Brain microvascular endothelial cell (primary cell): ENCODE measurements around the gene MEX3B.
"Not testable (repeated sequence)": the region's sequence is repeated elsewhere in the genome, so short reads cannot be mapped to it uniquely, and the experiment has no call there.

ENCODE experiments used
- DNase-seq: peaks from one replicate; pipeline ENCODE4 v3.0.0-alpha.2; 2020
- H3K27ac ChIP-seq: fragments of 250-450 bp; sonication (Bioruptor Pico); 2 replicates; pipeline ENCODE4 v1.5.1; 2020; ENCODE audit warnings: mild to moderate bottlenecking, moderate library complexity
- H3K27me3 ChIP-seq: fragments of 250-450 bp; sonication (Bioruptor Pico); replicated peaks from 2 replicates; pipeline ENCODE4 v1.5.1; 2020; ENCODE audit warnings: mild to moderate bottlenecking
- H3K36me3 ChIP-seq: fragments of 250-450 bp; sonication (Bioruptor Pico); replicated peaks from 2 replicates; pipeline ENCODE4 v1.5.1; 2020; ENCODE audit warnings: mild to moderate bottlenecking
- H3K4me3 ChIP-seq: 2 replicates; pipeline ENCODE4 v1.5.1; 2011; ENCODE audit warnings: low read depth, mild to moderate bottlenecking, control low read depth, low read length, moderate library complexity
- in situ Hi-C: cut with HindIII; loops from 2 replicates; pipeline ENCODE4 v1.10.0; 2017; ENCODE audit warnings: low sequenced_read_pairs, low pct_ligation_motif_present
- TF ChIP-seq, protein P1 (sequence below): IDR thresholded peaks from 2 replicates; pipeline ENCODE4 v1.5.1; 2011; ENCODE audit warnings: low read depth, mild to moderate bottlenecking, moderate library complexity, low read length, control low read depth, inconsistent platforms; ENCODE audit errors: missing control alignments

MEX3B gene

DNA sequence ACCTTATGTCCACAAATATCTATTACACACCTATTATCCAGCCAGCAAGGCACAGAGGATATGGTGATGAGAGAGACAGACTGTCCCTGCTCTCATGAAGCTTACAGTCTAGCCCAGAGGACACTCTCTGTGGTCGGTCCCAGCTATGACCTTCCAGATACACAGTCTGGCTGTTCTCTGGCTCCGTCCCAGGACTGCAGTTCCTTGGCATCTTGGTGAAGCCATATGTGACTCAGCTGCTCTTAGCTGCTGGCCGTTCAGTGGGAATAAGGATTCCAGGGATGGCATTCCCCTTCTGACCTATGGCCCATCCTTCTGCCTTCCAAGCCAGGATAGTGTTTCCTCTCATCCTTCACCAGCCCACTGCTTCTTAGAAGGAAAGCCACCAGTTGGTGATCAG is 30.8 kb downstream of the MEX3B start:
- Histone ChIP-seq H3K27ac (no peak overlapping the region), H3K4me3 (no peak overlapping the region), H3K27me3 (no peaks in the 10 kb centered on the region), H3K36me3 (no peaks in the 10 kb centered on the region)
- in situ Hi-C loops, result no loop called here
- DNase-seq, result no peak
- TF ChIP-seq, protein P1, sequence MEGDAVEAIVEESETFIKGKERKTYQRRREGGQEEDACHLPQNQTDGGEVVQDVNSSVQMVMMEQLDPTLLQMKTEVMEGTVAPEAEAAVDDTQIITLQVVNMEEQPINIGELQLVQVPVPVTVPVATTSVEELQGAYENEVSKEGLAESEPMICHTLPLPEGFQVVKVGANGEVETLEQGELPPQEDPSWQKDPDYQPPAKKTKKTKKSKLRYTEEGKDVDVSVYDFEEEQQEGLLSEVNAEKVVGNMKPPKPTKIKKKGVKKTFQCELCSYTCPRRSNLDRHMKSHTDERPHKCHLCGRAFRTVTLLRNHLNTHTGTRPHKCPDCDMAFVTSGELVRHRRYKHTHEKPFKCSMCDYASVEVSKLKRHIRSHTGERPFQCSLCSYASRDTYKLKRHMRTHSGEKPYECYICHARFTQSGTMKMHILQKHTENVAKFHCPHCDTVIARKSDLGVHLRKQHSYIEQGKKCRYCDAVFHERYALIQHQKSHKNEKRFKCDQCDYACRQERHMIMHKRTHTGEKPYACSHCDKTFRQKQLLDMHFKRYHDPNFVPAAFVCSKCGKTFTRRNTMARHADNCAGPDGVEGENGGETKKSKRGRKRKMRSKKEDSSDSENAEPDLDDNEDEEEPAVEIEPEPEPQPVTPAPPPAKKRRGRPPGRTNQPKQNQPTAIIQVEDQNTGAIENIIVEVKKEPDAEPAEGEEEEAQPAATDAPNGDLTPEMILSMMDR, result no peak

DNA sequence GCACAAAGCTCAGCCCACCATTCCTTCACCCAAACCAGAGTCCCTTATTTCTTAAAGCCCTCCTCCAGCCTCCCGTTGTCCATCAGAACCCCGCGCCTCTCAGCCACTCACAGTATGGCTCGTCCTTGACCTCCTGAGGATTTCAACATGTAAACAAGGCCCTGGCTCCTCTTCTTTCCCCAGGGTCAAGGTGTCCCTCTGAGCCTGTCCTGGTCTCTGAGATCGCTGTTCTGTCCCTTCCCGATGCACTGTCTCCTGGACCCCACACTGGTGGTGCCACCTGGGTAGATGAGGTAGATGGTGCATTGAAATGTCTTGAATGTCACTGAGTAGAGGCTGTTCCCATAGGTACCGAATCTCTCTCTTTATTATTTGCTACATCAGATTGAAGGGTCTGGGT is 32.9 kb downstream of the MEX3B start:
- H3K27me3 ChIP-seq, result no peaks in the 10 kb centered on the region
- in situ Hi-C loops, result no loop called here
- no peak for DNase-seq
- H3K36me3 ChIP-seq, result no peaks in the 10 kb centered on the region
- TF ChIP-seq, protein P1, result no peak
- no peak overlapping the region for H3K27ac ChIP-seq
- H3K4me3 ChIP-seq, result no peak overlapping the region

DNA sequence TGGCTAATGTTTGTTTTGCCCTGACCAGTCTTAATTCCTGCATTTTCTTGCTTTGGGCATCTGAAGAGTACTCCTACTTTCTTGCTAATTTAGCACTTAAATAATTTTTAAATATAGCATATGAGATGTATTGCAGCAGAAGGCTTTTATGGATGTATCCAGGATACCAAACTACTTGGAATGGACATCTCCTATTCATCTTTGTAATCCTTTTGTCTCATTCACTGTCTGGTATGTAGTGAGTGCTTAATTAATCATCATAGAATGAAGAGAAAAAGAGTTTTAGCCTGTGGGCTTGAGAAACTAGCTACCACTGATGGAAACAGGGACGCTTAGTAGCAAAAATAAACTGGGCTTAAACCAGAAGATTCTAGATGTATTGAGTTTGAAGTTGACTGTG is 40.6 kb downstream of the MEX3B start:
- DNase-seq, result no peak
- H3K27me3 ChIP-seq, result no peaks in the 10 kb centered on the region
- in situ Hi-C loops, result no loop called here
- TF ChIP-seq, protein P1, result no peak
- no peak overlapping the region for H3K4me3 ChIP-seq
- no peaks in the 10 kb centered on the region for H3K36me3 ChIP-seq
- no peak overlapping the region for H3K27ac ChIP-seq

DNA sequence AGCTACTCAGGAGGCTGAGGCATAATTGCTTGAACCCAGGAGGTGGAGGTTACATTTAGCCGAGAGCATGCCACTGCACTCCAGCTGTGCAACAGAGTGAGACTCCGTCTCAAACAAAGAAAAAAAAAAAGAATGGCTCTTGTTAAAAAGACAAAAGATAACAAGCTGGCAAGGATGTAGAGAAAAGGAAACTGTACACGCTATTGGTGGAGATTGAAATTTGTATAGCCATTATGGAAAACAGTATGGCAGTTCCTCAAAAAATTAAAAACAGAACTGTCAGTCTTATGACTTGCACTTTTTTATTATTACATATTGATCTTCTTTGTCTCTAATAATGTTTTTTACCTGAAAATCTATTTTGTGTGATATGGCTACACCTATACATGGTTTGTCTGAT is 41.9 kb downstream of the MEX3B start:
- H3K27ac ChIP-seq, result no peak overlapping the region
- H3K27me3 ChIP-seq, result no peaks in the 10 kb centered on the region
- in situ Hi-C loops, result no loop called here
- H3K4me3 ChIP-seq, result no peak overlapping the region
- TF ChIP-seq, protein P1, result no peak
- no peak for DNase-seq
- no peaks in the 10 kb centered on the region for H3K36me3 ChIP-seq

DNA sequence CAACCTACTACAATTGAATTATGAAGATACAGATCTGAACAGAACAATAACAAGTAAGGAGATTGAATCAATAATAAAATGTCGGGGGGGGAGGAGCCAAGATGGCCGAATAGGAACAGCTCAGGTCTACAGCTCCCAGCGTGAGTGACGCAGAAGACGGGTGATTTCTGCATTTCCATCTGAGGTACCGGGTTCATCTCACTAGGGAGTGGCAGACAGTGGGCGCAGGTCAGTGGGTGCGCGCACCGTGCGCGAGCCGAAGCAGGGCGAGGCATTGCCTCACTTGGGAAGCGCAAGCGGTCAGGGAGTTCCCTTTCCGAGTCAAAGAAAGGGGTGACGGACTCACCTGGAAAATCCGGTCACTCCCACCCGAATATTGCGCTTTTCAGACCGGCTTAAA is 50.7 kb downstream of the MEX3B start:
- H3K36me3 ChIP-seq, in situ Hi-C loops, DNase-seq, H3K27ac ChIP-seq, H3K27me3 ChIP-seq: not testable (repeated sequence)
- H3K4me3 ChIP-seq, result peak overlapping the region; percentile 17

DNA sequence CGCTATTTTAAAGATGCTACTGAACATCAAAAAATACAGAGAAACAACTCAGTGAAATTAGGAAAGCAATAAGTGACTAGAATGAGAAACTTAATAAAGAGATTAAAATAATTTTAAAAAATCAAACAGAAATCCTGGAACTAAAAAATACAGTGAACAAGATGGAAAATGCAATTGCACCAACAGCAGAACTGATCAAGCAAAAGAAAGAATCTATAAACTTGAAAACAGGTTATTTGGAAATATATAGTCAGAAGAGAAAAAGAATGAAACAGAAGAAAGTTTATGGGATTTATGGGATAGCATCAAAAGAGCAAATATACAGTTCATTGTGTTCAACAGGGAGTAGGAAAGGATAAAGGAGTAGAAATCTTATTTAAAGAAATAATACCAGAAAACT is 53.3 kb downstream of the MEX3B start:
- Histone ChIP-seq H3K36me3 (no peaks in the 10 kb centered on the region), H3K27ac (no peak overlapping the region), H3K4me3 (no peak overlapping the region), H3K27me3 (no peaks in the 10 kb centered on the region)
- no peak for DNase-seq
- in situ Hi-C loops, result no loop called here
- TF ChIP-seq, protein P1, result no peak
